NCI-H2107 (cell line): ENCODE measurements around the gene CRKL.

Experiments
- DNase-seq: peaks from one replicate; lab custom pipeline; 2025; lab: John Stamatoyannopoulos, UW

The CRKL gene

DNA sequence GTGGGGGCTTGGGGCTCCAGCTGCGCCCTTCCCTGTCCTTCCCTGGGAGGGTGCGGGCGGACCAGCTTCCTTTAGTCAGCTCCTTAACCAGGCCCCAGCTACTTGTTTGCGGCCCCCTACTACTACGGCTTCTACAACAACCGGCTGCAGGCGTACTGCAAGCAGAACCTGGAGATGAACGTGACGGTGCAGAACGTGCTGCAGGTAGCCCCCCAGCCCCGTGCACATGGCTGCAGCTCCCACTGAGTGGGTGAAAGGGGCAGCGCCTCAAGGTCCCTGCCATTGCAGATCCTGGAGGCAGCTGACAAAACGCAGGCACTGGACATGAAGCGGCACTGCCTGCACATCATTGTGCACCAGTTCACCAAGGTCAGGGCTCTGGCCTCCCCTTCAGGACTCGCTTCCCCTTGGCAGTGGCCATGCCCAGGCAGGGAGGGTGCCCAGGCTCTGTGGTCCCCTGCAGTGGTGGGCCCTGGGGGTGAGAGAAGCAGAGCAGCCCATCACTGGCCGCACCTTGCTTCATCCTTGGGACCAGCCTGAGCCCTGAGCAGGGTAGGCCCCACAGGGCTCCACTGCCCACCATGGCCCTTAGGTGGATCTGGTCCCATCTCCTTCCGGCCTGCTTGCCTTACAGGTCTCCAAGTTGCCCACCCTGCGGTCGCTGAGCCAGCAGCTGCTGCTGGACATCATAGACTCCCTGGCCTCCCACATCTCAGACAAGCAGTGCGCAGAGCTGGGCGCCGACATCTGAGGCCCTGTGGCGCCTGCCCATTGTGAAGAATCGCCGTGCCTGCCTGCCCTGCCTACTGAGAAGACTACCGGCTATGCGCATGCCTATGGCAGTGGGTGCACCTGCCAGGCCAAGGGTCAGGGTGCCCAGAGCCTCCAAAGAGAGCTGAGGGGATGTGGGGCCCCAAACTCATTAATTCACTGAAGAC lies 79.7 kb downstream of the CRKL start:
- no peak for DNase-seq

DNA sequence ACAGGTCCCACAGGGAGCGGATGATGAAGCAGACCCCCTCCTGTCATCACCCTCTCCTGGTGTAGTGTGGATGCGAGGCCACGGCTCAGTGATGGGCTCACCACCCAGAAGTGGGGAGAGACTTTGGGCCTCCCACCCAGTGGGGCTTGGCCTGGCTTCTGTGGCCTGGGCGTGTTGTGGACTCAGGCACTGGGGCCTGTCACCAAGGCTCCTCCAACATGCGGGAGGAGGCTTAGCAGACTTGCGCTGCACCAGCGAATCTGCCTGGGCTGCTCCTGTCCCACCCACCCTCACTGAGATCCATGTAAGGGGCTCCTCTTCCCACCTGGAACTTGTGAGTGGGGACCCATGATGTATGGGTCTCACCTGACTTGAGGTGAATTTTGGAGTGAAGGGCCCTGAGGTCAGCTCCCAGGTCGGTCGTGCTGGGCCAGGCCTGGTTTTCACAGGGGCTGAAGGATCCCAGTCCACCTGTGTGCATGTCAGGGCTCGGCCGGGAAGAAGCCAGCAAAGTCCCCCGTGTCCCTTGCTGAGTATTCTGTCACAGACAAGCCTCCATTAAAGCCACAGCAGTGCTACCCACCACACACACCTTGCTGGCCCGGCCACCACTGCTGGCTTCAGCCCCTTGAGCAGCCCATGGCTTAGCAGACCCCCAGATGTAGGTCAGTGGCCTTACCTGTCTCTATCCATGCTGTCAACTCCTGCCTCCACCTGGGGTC lies 80.5 kb downstream of the CRKL start:
- no peak for DNase-seq

DNA sequence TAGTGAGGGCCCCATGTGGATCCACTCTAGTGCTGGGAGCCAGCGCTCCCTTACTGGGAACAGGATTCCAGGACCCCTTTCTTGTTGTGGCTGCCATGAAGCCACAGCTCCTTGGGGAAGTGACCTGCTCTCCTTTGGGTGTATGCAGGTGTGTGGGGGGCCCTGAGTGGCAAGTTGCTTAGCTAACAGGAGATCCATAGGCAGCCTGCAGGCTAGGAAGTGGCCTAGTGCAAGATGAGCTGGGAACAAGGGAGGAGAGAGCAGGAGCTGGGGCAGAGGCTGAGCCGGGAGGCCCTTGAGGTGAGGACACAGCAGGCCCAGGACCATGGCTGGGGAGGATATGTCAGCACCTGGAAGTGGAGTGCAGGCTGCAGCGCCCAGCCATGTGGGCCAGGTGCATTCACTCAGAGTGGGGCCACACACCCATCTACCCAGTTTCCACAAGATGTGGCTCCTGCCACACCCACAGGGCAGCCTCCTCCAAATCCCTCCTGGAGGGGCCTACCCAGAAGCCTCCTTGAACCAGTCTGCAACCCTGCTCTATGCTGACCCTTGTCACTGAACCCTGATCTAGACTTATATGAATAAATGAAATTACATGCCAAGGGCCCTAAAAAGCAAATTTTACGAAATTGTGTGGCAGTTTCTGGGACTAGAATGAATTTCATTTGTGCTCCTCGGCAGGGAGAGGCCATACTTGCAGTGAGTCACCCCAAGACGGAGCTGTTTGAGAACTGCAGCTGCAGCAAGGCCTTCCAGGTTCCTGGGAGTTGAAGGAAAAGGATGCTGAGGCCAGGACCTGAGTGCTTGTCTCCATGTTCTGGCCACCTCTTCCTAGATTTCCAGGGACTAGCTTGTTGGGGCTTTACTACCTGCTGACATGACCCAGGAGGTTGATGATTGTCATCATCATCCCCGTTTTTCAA lies 81.5 kb downstream of the CRKL start:
- DNase-seq = no peak

DNA sequence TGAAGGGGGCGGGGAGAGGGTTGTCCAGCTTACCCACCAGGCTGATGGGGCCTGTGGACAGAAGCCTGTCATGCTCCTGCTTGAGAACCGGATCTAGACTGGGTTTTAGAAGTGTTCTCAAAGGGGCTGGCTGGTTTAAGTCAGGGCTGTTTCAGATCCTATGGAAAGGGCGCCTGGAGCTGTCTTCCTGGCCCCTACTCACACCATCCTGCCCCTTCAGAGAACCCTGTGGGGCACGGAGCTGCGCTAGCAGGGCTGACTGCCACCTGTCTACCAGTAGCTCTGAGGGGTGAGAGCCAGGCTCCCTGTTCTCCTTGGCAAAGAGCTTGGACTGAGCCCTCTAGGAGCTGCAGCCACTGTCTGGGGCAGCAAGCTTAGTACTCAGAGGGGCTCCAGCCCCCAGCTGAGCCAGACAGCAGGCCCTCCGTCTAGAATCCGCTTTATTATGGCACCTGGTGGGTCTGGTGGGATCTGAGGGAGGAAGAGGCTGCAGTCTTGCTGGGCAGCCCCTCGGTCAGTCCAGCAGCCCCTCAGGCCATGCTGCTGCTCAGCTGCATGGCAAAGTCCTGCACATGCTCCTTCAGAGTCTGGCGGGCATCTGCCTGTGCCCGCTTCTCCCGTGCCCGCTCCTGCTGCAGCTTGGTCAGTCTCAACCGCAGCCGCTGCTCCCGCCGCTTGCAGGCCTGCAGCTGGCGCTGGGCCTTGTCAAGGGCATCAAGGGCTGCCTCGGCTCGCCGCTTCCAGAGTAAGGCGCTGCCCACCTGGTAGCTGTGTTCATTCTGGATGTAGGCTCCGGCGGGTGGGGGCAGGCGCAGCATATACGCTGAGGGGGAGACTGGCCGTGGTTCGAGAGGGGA lies 82.4 kb downstream of the CRKL start:
- no peak for DNase-seq

DNA sequence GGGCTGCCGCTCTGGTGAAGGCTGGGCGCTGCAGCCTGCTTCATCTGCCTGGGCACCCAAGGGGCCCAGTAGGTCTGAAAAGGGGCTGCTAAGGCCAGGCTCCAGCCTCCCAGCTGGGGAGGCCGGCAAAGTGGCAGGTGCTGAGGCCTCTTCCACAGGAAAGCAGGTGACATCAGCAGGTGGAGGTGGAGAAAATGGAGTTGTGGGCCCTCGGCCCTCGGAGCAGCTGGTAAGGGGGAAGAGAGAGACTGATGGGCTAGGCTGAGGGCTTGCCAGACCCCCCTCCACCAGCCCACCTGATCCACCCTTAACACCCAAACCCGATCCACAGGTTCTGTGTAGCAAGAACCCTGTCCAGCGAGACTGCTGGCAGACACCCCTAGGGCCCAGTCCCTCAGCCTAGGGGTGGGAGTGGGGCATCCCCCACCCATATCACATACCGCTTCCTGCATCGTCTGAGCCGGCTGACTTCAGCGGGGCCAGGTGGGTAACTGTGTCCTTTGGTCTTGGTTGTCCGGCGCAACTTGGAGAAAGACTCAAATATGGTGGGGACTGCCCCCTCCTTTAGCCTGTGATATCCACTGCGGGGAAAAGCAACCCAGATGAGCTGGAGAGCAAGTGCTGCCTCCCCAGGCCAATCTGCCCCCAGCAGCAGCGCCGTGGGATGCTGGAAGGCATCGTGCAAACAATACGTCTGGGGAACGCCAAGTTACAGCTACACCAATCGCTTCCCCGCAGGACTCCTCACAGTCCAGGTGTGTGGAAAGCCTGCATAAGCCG lies 83.2 kb downstream of the CRKL start:
- peak; percentile 23 for DNase-seq

DNA sequence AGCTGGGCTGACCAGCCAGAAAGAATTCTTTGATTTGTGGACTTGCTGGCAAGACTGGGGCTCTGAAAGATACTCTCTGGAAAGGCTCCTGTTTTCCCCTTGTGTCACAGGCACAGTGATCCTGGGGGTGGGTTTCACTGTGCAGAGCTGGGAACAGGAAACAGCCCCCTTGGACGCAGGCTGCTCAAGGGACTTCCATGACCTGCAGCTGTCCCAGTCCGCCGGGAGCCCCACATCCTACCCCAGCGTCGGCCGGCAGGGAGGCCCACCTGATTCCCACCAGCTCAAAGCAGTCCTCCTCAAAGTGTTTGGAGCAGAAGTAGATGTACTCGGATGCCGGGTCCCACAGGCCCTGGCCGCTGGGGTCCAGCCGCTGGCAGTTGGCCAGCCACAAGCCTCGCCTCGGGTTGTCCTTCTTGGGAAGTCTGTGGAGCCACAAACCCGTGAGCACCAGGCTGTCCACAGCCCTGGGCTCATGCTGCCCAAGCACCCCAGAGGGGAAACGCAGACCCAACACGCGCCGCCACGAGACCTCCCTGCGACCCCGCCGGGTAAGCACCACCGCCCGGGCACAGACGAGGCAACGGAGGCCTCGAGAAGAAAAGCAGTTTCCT lies 83.9 kb downstream of the CRKL start:
- no peak for DNase-seq

DNA sequence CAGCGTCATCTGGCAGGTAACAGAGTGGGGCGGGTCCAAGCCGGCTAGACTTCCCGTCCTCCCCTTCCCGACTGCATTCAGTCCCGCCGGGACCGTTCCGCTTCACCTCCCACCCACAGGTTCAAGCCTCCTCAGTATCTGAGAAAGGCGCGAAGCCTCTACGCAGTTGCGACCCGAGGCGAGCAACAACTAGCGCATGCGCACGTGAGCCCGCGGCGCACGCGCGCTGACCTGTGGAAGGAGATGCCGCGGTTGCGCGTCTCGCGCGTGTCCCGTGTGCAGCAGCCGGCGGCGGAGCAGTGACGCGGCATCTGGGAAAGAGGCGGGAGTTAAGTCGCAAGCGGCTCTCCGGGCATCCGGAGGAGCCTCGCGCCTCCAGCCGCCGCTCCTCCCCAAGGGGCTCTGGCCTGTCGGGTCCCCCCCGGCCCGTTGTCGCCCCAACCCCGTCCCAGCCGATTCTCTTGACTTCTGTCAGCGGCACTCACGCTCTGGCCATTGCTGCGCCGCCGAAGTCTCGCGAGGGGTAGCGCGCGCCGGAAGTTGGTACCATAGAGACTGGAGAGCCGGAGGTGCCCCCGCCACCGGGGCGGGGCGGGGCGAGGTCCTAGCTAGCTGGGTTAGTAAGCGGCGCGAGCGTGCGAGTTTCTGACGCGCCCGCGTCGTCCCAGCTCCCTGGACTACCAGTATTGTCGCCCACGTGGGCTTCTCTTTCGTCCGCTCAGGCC lies 84.6 kb downstream of the CRKL start, which contains the start of gene THAP7:
Gene THAP7, minus strand, starts transcription at position 518 of the 725 bp plus-strand sequence. Its CDS starts 207 bp downstream, at position 311.
- DNase-seq = peak; percentile 71
